Kidney epithelial cell (primary cell): Measurements from ENCODE around the gene ANKH. TPM values are rescaled to one million over a fixed set of nuclear protein-coding genes. Genes with fewer than 3 reads are reported as not detected.

Experiments
- DNase-seq: peaks from one replicate; pipeline ENCODE4 v3.0.0-alpha.2; 2010; ENCODE audit warnings: low read depth
- H3K27me3 ChIP-seq: 2 replicates; pipeline ENCODE4 v1.6.0; 2011; ENCODE audit warnings: low read length; ENCODE audit not compliant: control insufficient read depth, insufficient read depth
- H3K36me3 ChIP-seq: 2 replicates; pipeline ENCODE4 v1.5.1; 2011; ENCODE audit warnings: low read length; ENCODE audit not compliant: control insufficient read depth, insufficient read depth
- H3K4me3 ChIP-seq: 2 replicates; pipeline ENCODE4 v1.5.1; 2011; ENCODE audit warnings: low read depth, mild to moderate bottlenecking, control low read depth, low read length
- total RNA-seq: library from RNA; depleted of rRNA; stranded (reverse); fragments of >200 nt; gene quantifications from 2 replicates; pipeline ENCODE4 v1.2.3, GENCODE V29; 2015
- TF ChIP-seq, protein P1 (sequence below): IDR thresholded peaks from 2 replicates; pipeline ENCODE4 v1.5.1; 2011; ENCODE audit warnings: mild to moderate bottlenecking, moderate library complexity, low read length, control low read depth, inconsistent platforms; ENCODE audit not compliant: insufficient read depth, poor library complexity, severe bottlenecking

ANKH gene
- total RNA-seq, 1 donor from 2014 or later: 15.8 TPM

DNA sequence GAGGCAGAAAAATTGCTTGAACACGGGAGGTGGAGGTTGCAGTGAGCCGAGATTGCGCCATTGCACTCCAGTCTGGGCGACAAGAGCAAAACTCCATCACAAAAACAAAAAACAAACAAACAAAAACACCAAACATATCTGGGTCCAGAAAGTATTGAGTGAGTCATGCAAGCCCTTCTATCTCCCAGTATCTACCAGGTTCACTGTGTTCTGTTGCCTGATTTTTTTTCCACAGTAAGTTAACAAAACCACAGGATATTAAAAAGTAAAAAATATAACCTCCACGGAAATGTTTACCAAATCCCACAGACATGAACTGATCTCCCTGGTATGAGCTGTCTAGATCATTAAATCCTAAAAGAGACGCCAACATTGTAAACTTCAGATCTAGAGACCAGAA, 94.4 kb downstream of the ANKH start:
- no peaks in the 10 kb centered on the region for H3K27me3 ChIP-seq
- no peak for DNase-seq
- H3K36me3 ChIP-seq: no peaks in the 10 kb centered on the region
- no peak overlapping the region for H3K4me3 ChIP-seq
- TF ChIP-seq, protein P1, sequence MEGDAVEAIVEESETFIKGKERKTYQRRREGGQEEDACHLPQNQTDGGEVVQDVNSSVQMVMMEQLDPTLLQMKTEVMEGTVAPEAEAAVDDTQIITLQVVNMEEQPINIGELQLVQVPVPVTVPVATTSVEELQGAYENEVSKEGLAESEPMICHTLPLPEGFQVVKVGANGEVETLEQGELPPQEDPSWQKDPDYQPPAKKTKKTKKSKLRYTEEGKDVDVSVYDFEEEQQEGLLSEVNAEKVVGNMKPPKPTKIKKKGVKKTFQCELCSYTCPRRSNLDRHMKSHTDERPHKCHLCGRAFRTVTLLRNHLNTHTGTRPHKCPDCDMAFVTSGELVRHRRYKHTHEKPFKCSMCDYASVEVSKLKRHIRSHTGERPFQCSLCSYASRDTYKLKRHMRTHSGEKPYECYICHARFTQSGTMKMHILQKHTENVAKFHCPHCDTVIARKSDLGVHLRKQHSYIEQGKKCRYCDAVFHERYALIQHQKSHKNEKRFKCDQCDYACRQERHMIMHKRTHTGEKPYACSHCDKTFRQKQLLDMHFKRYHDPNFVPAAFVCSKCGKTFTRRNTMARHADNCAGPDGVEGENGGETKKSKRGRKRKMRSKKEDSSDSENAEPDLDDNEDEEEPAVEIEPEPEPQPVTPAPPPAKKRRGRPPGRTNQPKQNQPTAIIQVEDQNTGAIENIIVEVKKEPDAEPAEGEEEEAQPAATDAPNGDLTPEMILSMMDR: no peak

DNA sequence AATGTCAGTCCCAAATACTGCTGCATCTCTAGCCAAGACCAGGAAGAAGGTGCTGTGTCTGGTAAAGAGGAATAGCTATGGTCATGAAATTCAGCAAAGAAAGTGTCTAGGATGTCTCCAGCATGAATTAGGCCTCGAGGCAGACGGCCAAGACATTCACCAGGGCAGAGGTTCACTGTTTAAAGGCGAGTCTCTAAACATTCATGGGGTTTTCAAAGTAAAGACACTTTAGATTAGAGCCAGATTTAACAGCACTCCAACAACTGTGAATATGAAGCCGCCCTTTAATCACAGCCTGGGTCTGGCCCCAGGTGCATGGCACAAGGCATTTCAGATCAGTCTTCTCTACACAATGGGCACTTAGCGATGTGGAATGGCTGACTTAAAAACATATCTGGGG, 95.0 kb downstream of the ANKH start:
- H3K4me3 ChIP-seq: no peak overlapping the region
- TF ChIP-seq, protein P1: no peak
- H3K27me3 ChIP-seq: no peaks in the 10 kb centered on the region
- no peak for DNase-seq
- H3K36me3 ChIP-seq: no peaks in the 10 kb centered on the region

DNA sequence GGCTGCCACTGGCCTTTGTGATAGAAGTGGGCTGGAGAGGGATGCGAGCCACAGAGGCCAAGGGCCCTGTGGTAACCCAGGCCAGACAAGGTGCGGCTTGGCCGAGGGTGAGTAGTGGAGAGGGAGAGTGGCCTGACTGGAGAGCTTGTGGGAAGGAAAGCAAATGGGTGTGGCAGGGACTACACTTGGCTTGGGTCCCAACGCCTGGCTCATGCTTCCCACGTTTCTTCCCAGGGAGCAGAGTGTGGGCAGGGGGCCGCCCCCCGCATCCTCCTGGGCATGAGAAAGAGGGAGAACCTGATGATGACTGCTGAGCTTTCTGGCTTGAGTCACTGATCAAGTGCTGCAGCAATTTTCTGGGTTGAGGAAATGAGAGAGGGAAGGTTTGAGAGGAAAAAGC, 95.7 kb downstream of the ANKH start:
- Histone ChIP-seq H3K27me3 (no peaks in the 10 kb centered on the region), H3K36me3 (no peaks in the 10 kb centered on the region), H3K4me3 (no peak overlapping the region)
- TF ChIP-seq, protein P1: no peak
- no peak for DNase-seq

DNA sequence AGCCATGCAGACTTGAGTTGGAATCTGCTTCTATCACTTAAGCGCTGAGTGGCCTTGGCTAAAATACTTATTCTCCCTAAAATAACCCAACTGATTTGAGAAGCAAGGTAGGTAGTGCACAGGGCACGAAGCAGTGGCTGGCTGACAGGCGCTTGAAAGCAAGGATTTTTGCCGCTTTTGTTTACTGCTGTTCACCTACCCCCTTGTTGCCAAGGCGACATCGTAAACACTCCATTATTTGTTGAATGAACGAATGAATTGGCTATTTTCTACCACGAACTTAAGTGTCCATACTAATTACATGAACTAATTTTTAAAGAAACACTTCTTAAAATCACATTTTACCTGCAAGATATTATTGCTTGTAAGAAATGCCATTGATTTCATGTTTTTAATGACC, 98.0 kb downstream of the ANKH start:
- no peak for DNase-seq
- no peaks in the 10 kb centered on the region for H3K36me3 ChIP-seq
- H3K4me3 ChIP-seq: no peak overlapping the region
- H3K27me3 ChIP-seq: no peaks in the 10 kb centered on the region
- TF ChIP-seq, protein P1: no peak

DNA sequence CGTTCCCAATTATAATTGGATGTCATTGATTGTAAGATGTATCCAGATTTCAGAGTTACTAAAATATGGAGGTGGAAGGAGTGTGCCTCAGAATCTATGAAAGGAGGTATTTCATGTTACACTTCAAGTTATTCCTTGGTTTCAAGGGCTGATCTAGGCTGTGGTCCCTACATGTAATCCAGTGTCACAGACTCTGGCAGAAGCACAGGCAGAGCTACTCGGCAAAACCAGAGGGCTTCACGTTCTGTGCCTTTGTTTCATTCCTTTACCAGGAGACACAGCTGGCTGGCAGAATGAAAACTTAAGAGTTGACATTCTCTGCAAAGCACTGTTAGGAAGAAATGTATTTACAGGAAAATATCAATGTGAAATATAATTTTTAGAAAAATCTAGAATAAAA, 99.6 kb downstream of the ANKH start:
- no peak overlapping the region for H3K4me3 ChIP-seq
- H3K27me3 ChIP-seq: no peaks in the 10 kb centered on the region
- H3K36me3 ChIP-seq: no peaks in the 10 kb centered on the region
- TF ChIP-seq, protein P1: no peak
- no peak for DNase-seq

DNA sequence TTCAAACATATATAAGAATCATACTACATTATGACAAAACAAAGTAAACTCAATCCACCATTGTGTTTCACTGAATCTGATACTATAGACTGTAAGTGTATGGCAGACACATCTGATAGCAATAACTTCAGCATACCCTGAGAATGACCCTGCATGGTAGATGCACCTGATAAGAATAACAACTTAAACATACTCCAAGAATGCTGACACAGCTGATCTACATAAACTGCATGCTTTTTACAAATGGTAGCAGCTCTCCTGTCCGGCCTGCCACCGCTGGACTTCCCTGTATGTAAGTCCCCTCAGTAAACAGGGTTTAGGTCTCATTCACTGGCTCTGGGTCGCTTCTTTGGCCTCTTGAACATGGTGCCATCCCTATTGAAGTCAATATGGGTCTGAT, 100.4 kb downstream of the ANKH start:
- no peaks in the 10 kb centered on the region for H3K36me3 ChIP-seq
- DNase-seq: no peak
- no peak overlapping the region for H3K4me3 ChIP-seq
- no peaks in the 10 kb centered on the region for H3K27me3 ChIP-seq
- TF ChIP-seq, protein P1: no peak
